ENCODE results near the gene ARHGEF25. TPM values are rescaled to one million over a fixed set of nuclear protein-coding genes. Genes with fewer than 3 reads are reported as not detected.

ARHGEF25 gene
- total and polyA plus RNA-seq, 2 of the 13 experiments (the other 11 are each of a cell fraction or from before 2014, with no cell fraction given), result 11.5 to 12.5 TPM

- TF ChIP-seq RBAK (CRISPR knock-in tag; IDR thresholded peaks at IDR 0.05) (peak; percentile 67; the same call in 1 of the 2 replicates), ZBTB21 (CRISPR knock-in tag; IDR thresholded peaks at IDR 0.05) (no peak), GLMP (CRISPR knock-in tag; IDR thresholded peaks at IDR 0.05; ENCODE audit: borderline replicate concordance) (no peak), HOXA3 (CRISPR knock-in tag; IDR thresholded peaks at IDR 0.05) (peak; percentile 89), ZNF800 (CRISPR knock-in tag; IDR thresholded peaks at IDR 0.05) (no peak), ZSCAN20 (CRISPR knock-in tag; IDR thresholded peaks at IDR 0.05; ENCODE audit: borderline replicate concordance) (no peak), NR2C2 (CRISPR knock-in tag; IDR thresholded peaks at IDR 0.05; ENCODE audit: borderline replicate concordance) (peak; percentile 46; the same call in 1 of the 2 replicates), MIER2 (CRISPR knock-in tag; IDR thresholded peaks at IDR 0.05) (no peak), TCF12 (IDR thresholded peaks at IDR 0.05) (no peak), TCF12 (CRISPR knock-in tag; IDR thresholded peaks at IDR 0.05) (peak; percentile 53; the same call in 1 of the 2 replicates), ZBTB40 (IDR thresholded peaks at IDR 0.05) (no peak), ZBTB40 (CRISPR knock-in tag; IDR thresholded peaks at IDR 0.05) (0 out of 2 replicates have a peak, but pooled peaks have one; percentile 60)
- TF ChIP-seq, protein P1, sequence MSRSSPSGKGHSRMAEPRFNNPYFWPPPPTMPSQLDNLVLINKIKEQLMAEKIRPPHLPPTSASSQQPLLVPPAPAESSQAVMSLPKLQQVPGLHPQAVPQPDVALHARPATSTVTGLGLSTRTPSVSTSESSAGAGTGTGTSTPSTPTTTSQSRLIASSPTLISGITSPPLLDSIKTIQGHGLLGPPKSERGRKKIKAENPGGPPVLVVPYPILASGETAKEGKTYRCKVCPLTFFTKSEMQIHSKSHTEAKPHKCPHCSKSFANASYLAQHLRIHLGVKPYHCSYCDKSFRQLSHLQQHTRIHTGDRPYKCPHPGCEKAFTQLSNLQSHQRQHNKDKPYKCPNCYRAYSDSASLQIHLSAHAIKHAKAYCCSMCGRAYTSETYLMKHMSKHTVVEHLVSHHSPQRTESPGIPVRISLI (CRISPR knock-in tag; IDR thresholded peaks at IDR 0.05; ENCODE audit: borderline replicate concordance), result no peak
These were observed 35.2 kb upstream of the ARHGEF25 start (continued) for GRCh38 chr12:57575771-57576612.
